ENCODE results near the gene TPRG1. TPM values are rescaled to one million over a fixed set of nuclear protein-coding genes. Genes with fewer than 3 reads are reported as not detected.
A peak's percentile ranks its signal among the peaks of the same experiment; 100 is the strongest.

TPRG1 gene
- total RNA-seq, 2 donors from 2014 or later: 24.4 to 25.3 TPM

DNA sequence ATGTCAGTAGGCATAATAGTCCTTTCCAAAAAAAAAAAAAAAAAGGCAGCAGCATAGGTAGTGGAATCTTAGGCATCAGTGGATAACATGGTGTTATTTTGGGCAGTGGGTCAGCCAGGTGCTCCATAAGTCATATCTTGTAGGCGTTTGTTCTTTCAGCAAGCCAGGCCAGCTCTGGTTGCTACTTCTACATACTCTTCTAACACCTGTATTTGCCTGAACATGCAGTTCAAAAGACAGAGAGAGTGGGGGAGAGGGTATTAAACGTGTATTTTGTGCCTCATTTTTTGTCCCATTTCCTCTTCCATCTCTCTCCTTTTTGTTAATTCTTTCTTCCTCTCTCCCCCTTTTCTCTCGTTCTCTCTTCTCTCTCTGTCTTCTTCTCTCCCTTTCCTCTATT, 110.4 kb downstream of the TPRG1 start:
- Mint-ChIP-seq H3K9me3 (peaks cover 0 to 1% of the 10 kb centered on the region in 2 donors), H3K4me1 (ENCODE audit: low read depth) (peaks cover 48% of the 10 kb centered on the region), H3K4me3 (no peak overlapping the region), H3K27ac (peak overlapping the region; percentile 94), H3K36me3 (ENCODE audit: insufficient read depth in 2 of 2) (peaks cover 0 to 3% of the 10 kb centered on the region in 2 donors), H3K27me3 (ENCODE audit: low read depth) (no peaks in the 10 kb centered on the region)
- DNase-seq (no peak), ATAC-seq (replicated peaks in 1 of 2) (no peak)

DNA sequence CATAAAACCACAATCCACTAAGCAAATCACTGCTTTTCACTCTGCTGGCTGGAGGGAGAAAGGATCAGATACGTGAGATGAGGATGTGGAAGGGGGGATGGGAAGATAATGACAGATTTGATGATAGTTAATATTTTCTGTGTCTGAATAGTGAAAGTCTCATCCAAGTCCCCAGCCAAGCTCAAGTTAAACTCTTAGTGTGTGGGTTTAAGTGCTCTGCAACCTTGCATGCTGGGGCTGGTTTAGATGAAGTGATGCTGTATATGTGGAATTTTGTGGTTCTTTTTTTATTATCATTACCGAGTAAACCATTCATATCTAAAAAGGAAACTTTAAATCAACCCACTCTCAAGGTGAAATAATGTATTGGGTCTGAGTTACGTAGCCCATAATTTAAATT, 111.0 kb downstream of the TPRG1 start:
- peaks cover 0 to 1% of the 10 kb centered on the region in 2 donors for H3K9me3 Mint-ChIP-seq
- no peaks in the 10 kb centered on the region for H3K27me3 Mint-ChIP-seq (ENCODE audit: low read depth)
- DNase-seq (no peak), ATAC-seq (replicated peaks in 1 of 2) (no peak)
- H3K4me3 Mint-ChIP-seq: no peak overlapping the region
- peaks cover 47% of the 10 kb centered on the region for H3K4me1 Mint-ChIP-seq (ENCODE audit: low read depth)
- peaks cover 0 to 3% of the 10 kb centered on the region in 2 donors for H3K36me3 Mint-ChIP-seq (ENCODE audit: insufficient read depth in 2 of 2)
- no peak overlapping the region for H3K27ac Mint-ChIP-seq

DNA sequence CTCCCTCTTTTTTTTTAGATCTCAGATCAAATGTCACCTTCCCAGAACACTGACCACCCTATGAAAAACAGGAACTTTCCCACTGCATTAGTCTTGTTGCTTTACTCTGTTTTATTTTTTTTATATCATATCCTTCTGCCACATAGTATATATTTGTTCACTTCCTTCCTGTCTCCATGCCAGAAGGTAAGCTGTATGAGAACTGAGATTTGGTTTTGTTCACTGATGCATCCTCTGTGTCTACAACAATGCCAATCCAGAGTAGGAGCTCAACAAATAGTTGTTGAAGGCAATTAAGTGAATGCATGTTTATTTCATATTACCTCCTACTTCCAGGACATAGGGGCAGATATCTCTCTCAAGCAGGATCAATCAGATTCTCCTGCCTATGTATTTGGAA, 114.4 kb downstream of the TPRG1 start:
- Mint-ChIP-seq H3K36me3 (ENCODE audit: insufficient read depth in 2 of 2) (peaks cover 0 to 1% of the 10 kb centered on the region in 2 donors), H3K27me3 (ENCODE audit: low read depth) (no peaks in the 10 kb centered on the region), H3K27ac (peak overlapping the region; percentile 38), H3K4me1 (ENCODE audit: low read depth) (peaks cover 57% of the 10 kb centered on the region), H3K4me3 (peak overlapping the region in 1 of 2 donors; percentile 36), H3K9me3 (peaks cover 2% of the 10 kb centered on the region in 2 donors)
- no peak for DNase-seq
- ATAC-seq (replicated peaks in 1 of 2): no peak

DNA sequence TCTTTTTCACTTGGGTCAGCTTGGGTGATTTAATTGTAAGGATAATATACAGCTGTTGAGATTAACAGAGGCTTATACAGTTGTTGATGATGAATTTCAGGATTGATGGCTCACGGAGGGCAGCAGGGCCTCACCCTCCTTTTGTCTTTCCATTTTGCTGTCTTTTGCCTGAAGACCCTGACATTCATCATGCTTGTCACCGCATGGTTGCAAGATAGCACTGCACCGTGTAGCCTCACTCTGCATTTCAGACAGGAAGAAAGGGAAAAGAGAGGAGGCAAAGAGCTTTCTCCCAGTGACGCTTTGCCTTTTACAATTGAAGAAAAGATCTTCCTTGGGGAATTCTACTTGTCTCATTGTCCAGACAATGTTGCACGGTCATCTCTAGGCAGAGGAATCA, 115.1 kb downstream of the TPRG1 start:
- peak overlapping the region; percentile 10 to 36 for H3K4me3 Mint-ChIP-seq
- peak overlapping the region; percentile 23 for H3K27ac Mint-ChIP-seq
- peaks cover 57% of the 10 kb centered on the region for H3K4me1 Mint-ChIP-seq (ENCODE audit: low read depth)
- DNase-seq: no peak
- no peaks in the 10 kb centered on the region for H3K27me3 Mint-ChIP-seq (ENCODE audit: low read depth)
- peaks cover 2% of the 10 kb centered on the region in 2 donors for H3K9me3 Mint-ChIP-seq
- ATAC-seq (replicated peaks in 1 of 2): peak in 1 of 2 donors; percentile 10
- H3K36me3 Mint-ChIP-seq (ENCODE audit: insufficient read depth in 2 of 2): peaks cover 0 to 1% of the 10 kb centered on the region in 2 donors

DNA sequence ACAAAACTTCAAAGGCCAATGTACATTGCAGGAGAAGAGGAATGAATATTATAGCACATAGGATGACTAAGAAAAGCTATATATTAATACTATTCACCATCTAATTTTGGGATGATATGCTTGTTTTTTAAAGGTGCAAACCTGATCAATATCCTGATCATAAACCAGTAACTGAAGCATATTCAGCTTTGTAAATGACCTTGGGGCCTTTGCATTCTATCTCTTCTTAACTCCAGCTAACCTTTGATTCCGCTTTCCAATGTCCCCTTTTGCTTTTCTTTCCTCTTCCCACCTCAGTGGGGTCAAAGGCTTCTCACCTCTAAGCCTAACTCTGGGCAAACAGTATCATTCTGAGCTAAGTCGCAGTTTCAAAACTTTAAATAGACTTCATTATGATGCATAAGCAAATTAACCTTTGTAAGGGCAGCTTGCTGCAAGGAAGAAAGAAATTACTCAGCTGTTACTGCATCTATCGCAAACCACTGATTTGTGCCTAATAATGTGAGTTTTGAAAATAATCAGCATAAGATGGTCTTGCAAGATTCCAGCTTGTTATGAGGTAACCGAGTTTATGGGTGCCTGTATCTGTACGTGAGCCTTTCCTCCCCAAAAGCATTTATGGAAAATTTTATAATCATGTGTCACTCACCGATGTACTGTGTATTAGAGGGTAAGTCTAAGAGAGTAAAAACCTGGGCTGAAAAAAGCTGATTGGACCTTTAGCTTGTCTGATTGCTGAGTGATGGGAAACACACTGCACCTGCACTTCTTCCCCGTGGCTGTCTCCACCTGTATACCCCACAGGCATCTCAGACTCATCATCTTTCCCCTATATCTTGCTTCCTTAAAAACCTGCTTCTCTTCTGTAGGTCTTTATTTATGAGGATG, 116.8 kb downstream of the TPRG1 start:
- Mint-ChIP-seq H3K4me1 (ENCODE audit: low read depth) (peaks cover 54% of the 10 kb centered on the region), H3K4me3 (peak overlapping the region; percentile 62), H3K36me3 (ENCODE audit: insufficient read depth in 2 of 2) (peaks cover 0 to 1% of the 10 kb centered on the region in 2 donors), H3K27ac (peak overlapping the region; percentile 15), H3K9me3 (peaks cover 2% of the 10 kb centered on the region in 2 donors), H3K27me3 (ENCODE audit: low read depth) (no peaks in the 10 kb centered on the region)
- ATAC-seq (replicated peaks in 1 of 2) (peak; percentile 63 to 84), DNase-seq (no peak)

DNA sequence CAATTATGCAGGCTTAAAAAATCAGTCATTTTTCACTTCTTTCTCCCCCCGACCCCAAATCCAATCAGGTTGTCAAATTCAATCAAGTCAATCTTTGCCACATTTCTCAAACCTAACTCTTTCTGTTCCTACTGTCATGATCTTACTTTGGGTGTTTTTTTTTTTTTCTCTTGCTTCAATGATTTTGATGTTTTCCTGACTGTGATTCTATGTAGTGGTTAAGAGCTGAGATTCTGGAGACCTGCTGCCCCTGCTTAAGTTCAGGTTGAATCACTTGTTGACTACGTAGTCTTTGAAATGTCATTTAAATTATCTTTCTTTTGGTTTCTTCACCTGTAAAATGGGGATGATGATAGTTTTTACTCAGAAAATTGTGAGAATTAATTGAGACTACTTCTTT, 117.5 kb downstream of the TPRG1 start:
- Mint-ChIP-seq H3K27me3 (ENCODE audit: low read depth) (no peaks in the 10 kb centered on the region), H3K36me3 (ENCODE audit: insufficient read depth in 2 of 2) (peaks cover 0 to 1% of the 10 kb centered on the region in 2 donors), H3K4me1 (ENCODE audit: low read depth) (peaks cover 59% of the 10 kb centered on the region), H3K9me3 (peaks cover 2% of the 10 kb centered on the region in 2 donors), H3K4me3 (peak overlapping the region; percentile 62), H3K27ac (peak overlapping the region; percentile 3)
- no peak for DNase-seq
- peak; percentile 56 to 64 for ATAC-seq (replicated peaks in 1 of 2)

DNA sequence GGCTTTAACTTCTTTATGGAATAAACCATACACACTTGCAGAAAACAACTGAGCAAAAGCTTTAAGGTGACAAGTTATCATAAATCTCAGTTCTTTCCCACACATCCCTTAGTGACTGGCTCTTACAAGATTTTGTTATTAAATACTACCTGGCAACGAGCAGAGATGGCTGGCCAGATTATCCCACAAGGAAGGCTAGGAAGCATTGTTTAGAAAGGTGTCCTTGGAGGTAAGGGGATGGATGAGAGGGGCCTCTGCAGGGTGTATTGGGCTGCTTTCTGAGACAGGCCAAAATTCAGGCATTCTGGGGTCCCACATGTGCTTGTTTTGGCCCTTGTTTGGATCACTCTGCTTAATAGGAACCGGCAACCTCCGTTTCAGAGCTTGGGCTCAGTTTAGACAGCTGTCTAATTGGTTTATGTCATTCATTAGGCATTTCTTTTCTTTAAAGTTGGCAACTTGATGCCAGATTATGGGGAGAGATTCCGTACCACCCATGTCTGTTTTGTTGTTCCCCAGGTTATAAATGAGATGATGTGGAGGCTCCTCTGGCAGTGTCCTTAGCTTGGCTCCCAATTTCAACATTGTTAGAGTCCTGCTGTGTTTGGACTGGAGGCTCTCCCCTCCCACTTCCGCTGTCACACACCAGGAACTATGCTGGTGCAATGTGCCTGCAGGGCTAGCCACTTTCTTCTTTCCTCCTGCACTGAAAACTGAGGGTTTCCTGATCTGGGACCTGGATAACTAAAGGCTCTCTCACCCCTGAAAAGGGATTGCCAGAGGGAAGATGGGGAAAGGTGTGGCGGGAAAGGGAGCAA, 121.1 kb downstream of the TPRG1 start:
- DNase-seq (no peak), ATAC-seq (replicated peaks in 1 of 2) (no peak)
- Mint-ChIP-seq H3K27ac (no peak overlapping the region), H3K4me3 (no peak overlapping the region), H3K9me3 (peaks cover 2% of the 10 kb centered on the region in 2 donors), H3K27me3 (ENCODE audit: low read depth) (no peaks in the 10 kb centered on the region), H3K4me1 (ENCODE audit: low read depth) (peaks cover 62% of the 10 kb centered on the region), H3K36me3 (ENCODE audit: insufficient read depth in 2 of 2) (peaks cover 0 to 1% of the 10 kb centered on the region in 2 donors)

DNA sequence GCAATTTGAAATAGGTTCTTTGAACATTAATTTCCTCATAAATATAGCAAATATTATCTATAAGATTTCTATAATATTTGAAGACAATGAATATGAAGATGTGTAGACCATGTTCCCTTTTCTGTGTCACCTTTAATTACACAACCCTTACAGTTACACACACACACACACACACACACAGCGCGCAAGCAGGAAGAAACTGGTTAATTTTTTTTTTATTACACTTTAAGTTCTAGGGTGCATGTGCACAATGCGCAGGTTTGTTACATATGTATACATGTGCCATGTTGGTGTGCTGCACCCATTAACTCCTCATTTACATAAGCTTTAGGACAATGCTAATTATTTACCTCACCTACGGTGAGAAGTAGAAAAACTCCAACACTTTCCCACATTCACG, 122.9 kb downstream of the TPRG1 start:
- H3K9me3 Mint-ChIP-seq: peaks cover 2% of the 10 kb centered on the region in 2 donors
- peaks cover 62% of the 10 kb centered on the region for H3K4me1 Mint-ChIP-seq (ENCODE audit: low read depth)
- no peak overlapping the region for H3K4me3 Mint-ChIP-seq
- H3K27me3 Mint-ChIP-seq (ENCODE audit: low read depth): no peaks in the 10 kb centered on the region
- peaks cover 0 to 1% of the 10 kb centered on the region in 2 donors for H3K36me3 Mint-ChIP-seq (ENCODE audit: insufficient read depth in 2 of 2)
- ATAC-seq (replicated peaks in 1 of 2) (no peak), DNase-seq (no peak)
- H3K27ac Mint-ChIP-seq: no peak overlapping the region

DNA sequence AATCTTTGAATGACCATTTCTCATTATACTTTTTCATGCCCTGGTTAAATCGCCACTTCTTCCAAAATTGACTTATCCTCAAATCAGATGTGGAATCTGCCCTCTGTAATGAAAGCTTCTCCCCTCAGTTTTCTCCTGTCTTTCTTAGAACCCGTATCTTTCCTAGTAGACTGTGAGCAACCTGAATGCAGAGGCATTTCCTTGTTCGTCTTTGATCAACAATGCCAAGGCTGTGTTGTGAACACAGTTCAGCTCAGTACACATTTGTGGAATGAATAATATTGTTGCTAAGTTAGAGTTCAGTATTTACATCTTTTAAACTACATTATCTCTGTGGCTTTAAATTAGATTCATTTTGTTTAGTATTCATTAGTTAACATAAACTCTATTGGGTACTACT, 123.3 kb downstream of the TPRG1 start:
- H3K9me3 Mint-ChIP-seq: peaks cover 2% of the 10 kb centered on the region in 2 donors
- H3K36me3 Mint-ChIP-seq (ENCODE audit: insufficient read depth in 2 of 2): peaks cover 0 to 1% of the 10 kb centered on the region in 2 donors
- ATAC-seq (replicated peaks in 1 of 2): no peak
- H3K4me3 Mint-ChIP-seq: no peak overlapping the region
- no peak for DNase-seq
- H3K27me3 Mint-ChIP-seq (ENCODE audit: low read depth): no peaks in the 10 kb centered on the region
- H3K27ac Mint-ChIP-seq: no peak overlapping the region
- peaks cover 62% of the 10 kb centered on the region for H3K4me1 Mint-ChIP-seq (ENCODE audit: low read depth)

DNA sequence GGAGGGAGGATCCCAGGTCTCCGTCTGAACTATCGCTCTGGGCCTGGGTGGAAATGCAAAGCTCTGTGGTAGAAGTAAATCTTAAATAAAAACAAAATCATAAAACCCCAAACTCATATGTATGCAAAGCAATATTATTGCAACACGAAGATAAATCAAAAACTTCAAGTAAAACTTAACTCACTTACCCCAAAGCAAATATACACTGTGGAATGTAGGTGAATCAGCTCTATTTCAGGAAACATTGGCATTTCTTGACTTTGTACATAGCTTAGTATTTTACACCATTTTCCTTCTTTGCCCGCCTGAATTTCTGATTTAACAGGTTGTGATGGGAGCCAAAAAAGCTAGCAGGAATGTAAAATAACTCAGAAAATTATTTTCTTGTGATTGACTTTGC, 126.2 kb downstream of the TPRG1 start:
- peaks cover 70% of the 10 kb centered on the region for H3K4me1 Mint-ChIP-seq (ENCODE audit: low read depth)
- no peaks in the 10 kb centered on the region for H3K27me3 Mint-ChIP-seq (ENCODE audit: low read depth)
- H3K36me3 Mint-ChIP-seq (ENCODE audit: insufficient read depth in 2 of 2): peaks cover 0 to 2% of the 10 kb centered on the region in 2 donors
- H3K4me3 Mint-ChIP-seq: no peak overlapping the region
- H3K9me3 Mint-ChIP-seq: no peaks in the 10 kb centered on the region
- ATAC-seq (replicated peaks in 1 of 2): no peak
- H3K27ac Mint-ChIP-seq: no peak overlapping the region
- no peak for DNase-seq

DNA sequence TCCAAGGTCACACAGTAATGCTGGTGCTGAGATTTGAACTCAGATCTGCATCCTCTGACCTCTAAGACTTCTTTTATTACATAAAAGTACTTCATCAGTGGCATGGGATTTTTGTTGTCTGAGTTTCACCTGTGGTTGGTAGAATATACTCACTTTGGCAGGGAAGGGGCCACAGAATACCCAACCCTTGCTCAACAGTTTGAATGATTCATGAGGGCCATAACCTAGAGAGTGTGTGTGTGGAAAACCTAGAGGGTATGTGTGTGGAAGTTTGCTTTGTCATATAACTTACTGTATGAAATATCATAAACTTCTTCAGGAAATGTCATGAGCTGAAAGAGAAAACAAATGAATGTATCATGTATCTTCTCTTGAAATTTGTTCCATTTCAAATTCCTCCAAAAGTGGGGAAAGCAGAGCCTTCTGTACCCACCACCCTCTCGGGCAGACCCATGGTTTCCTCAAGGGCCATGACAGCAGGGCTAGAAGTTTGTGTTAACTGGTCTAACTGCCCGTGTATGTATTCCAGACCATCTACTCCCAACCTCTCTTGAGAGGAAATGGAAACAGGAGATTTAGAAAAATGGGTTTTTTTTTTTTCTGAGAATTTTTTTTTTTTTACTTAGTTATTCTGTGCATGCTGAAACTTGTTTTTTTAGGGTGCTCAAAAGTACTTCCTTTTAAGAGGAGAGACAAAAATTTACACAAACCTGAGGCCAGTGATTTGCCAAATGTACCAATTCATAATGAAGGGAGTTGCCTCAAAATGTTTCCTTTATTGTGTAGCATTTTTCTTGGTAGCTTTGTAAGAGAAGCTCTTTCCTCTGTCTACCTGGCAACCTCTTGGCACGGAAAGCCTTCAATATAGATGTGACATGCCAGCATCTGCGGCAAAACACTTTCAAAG, 127.0 kb downstream of the TPRG1 start:
- DNase-seq (peak; percentile 27 to 29), ATAC-seq (replicated peaks in 1 of 2) (peak; percentile 96)
- peaks cover 69% of the 10 kb centered on the region for H3K4me1 Mint-ChIP-seq (ENCODE audit: low read depth)
- no peaks in the 10 kb centered on the region for H3K9me3 Mint-ChIP-seq
- no peaks in the 10 kb centered on the region for H3K27me3 Mint-ChIP-seq (ENCODE audit: low read depth)
- H3K36me3 Mint-ChIP-seq (ENCODE audit: insufficient read depth in 2 of 2): peaks cover 0 to 2% of the 10 kb centered on the region in 2 donors
- peak overlapping the region; percentile 22 to 26 for H3K4me3 Mint-ChIP-seq
- H3K27ac Mint-ChIP-seq: peak overlapping the region; percentile 30

DNA sequence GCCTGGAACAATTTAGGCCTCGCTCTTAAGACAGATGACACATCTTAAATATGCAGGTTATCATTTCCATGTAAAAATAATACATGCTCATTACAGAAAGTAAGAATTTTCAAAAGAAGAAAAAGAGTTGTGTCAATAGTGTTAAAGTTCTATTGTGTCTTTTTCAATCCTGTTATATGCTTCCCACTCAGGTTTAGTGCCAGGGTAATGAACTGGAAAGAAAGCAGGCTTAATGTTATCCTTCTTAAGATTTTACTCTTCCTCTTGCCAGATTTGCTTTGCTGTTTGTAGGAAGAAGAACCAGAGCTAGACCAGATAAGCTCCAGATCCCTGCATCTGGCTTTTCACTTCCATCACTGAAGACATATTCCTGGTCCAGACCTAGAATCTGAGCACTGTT, 128.6 kb downstream of the TPRG1 start:
- no peak for ATAC-seq (replicated peaks in 1 of 2)
- H3K4me1 Mint-ChIP-seq (ENCODE audit: low read depth): peaks cover 76% of the 10 kb centered on the region
- no peaks in the 10 kb centered on the region for H3K27me3 Mint-ChIP-seq (ENCODE audit: low read depth)
- no peak for DNase-seq
- no peaks in the 10 kb centered on the region for H3K9me3 Mint-ChIP-seq
- no peak overlapping the region for H3K27ac Mint-ChIP-seq
- H3K36me3 Mint-ChIP-seq (ENCODE audit: insufficient read depth in 2 of 2): peaks cover 0 to 2% of the 10 kb centered on the region in 2 donors
- no peak overlapping the region for H3K4me3 Mint-ChIP-seq

Measured in activated T-cell treated with anti-CD3 and anti-CD28 coated beads, Interleukin-2, amount 50 U/mL, for 72 hours (primary cell).